Stimulated activated CD4-positive, alpha-beta T cell treated with anti-CD3 and anti-CD28 coated beads, Interleukin-12 subunit alpha, Interleukin-12 subunit beta, amount 100 ng/mL, for 48 hours (primary cell): ENCODE data around the gene UBE2F.
"Not testable (repeated sequence)": the region's sequence is repeated elsewhere in the genome, so short reads cannot be mapped to it uniquely, and the experiment has no call there.

Experiments used
- DNase-seq, 3 donors: peaks; one replicate each; pipeline ENCODE4 v3.0.0-alpha.2; 2020; ENCODE audit warnings: low read depth in 2 of 3, low spot score in 1 of 3

UBE2F gene

DNA sequence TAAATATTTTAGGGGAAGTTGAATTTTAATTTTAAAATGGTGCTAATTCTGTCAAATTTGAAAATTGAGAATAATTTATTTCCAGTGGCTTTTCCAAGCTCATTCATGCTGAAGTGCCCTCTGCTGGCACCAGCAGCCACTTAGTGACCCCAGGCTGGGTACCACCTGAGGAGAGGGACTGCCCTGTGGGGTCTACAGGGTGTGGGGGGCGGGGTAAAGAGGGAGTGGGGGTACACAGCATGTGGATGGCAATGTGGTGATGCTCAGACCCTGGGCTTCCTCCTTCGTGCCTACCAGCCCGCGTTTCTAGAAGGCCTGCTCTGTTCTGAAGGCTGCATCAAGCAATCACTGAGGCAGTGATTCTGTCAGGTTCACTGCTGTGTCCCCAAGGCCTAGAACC lies 48.9 kb downstream of the UBE2F start:
- DNase-seq: no peak

DNA sequence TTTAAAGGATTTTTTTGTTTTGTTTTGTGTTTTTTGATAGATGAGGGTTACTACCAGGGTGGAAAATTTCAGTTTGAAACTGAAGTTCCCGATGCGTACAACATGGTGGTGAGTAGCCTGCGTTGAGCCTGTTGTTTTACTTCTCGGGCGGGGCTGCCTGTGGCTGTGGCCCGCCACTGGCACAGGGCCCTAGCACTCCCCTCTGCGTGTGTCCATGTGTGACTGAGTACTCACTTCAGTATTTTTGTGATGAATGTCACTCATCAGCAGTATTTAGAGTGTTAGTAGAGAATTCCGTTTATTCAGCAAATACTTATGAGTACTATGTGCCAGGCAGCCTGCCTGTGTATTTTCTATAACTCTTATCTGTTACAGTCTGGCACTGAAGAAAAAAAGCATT lies 49.7 kb downstream of the UBE2F start:
- DNase-seq: no peak

DNA sequence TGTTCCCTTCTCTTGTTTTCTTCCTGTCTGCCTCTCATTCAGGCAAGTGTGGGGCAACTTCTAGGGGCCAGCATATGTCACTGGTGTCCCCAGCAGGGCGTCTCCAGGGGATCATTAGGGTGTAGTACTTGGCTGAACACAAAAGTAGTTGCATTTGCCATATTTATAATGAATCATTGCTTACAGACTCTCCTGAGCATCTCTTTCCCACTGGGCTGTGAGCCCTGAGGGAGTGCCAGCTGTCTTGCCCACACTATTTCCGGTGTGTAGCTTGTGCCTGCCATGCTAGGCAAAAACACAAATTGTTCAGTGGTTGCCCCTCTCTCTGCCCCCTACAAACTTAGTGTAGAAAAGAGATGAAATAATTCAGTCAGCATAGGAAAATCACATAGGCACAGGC lies 53.1 kb downstream of the UBE2F start:
- no peak for DNase-seq

DNA sequence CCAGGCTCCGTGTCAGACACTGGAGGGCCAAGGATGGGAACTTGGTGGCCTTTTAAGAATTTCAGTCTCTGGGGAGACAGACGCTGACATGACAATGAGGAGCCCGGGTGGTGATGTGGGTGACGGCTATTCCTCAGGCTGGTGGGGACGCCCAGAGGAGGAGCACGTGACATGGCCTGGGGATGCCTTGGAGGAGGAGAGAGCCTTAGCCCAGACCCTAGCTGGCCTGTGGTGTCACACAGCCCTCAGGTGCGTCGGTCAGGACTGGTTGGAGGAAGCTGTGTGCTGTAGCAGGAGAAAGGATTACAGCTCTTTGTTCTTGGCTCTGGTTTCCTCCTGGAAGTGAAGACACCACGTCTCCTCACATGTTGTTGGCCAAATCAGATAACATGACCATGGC lies 54.0 kb downstream of the UBE2F start:
- no peak for DNase-seq

DNA sequence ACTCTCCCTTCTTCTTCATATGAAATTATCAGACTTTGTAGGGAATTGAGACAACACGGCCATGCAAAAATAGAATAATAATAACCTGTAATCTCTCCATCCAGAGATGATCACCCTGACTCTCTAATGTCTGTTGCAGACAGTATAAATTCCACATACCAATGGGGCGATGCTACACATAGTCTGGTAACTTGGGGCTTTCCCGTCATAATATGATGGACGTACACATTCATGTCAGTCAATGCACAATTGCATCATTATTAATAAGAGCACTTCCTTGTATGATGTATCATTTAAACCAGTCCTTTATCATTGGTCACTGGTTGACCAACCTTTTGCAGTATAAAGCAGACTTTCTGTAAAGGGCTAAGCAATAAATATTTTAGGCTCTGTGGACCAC lies 54.5 kb downstream of the UBE2F start:
- DNase-seq: no peak

DNA sequence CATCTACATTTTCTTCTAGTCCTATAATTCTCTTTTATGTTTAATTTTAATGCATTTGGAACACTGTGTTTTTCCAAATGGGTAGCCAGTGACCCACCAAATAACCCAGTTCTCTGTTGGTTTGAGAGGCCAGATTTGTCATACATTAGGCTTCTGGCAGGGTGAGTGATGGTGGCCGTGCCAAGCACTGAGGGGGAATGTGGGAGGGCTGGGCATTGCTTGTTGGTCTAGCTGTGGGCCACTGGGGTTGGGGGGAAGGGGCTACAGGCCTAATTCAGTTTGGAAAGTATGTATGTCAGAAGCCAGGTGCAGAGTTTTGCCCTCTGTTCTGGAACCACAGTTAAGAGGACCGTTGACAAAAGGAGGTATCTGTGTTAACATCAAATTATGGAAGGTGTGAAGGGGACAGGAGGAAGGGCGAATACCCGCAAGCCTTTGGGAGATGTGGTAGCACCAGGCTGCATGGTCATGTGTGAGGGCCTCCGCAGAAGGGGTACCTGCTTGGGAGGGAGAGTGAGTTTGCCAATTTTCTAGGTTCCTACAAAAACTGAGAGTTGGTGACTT lies 55.9 kb downstream of the UBE2F start:
- no peak for DNase-seq

DNA sequence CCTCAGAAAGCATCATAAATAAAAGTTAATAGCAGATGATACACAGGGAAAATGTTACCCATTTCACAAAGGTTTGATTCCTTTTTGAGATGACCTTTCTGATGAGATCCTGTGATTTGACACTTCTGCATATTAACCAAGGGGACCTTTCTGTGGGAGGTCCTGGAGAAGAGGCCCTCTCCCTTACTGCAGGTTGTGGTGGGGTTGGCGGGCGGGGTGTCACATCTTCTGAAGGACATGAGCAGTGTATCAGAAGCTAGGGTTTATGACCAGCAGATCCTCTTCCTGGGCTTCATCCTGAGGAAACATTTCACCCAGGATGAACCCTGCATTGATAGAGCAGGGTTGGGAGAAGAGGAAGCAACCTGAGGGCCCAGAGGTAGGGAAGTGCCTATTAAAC lies 56.8 kb downstream of the UBE2F start:
- no peak for DNase-seq

DNA sequence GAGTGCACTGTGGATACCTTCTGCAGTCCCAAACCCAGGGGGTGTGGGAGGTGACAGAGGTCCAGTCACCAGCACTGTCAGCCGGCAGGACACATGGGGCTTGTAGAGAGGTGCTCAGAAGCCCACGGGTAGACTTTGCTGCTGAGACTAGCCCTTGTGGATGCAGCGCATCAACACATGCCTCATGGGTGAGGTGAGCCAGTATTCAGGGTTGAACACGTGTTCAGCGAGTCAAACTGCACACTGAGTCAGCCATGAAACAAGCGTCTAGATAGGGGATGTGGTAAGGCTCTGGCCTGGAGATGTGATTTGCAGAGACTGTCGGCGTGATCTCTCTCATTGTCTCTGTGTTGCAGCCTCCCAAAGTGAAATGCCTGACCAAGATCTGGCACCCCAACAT lies 58.2 kb downstream of the UBE2F start:
- DNase-seq: peak; percentile 11 to 56 (median 37)

DNA sequence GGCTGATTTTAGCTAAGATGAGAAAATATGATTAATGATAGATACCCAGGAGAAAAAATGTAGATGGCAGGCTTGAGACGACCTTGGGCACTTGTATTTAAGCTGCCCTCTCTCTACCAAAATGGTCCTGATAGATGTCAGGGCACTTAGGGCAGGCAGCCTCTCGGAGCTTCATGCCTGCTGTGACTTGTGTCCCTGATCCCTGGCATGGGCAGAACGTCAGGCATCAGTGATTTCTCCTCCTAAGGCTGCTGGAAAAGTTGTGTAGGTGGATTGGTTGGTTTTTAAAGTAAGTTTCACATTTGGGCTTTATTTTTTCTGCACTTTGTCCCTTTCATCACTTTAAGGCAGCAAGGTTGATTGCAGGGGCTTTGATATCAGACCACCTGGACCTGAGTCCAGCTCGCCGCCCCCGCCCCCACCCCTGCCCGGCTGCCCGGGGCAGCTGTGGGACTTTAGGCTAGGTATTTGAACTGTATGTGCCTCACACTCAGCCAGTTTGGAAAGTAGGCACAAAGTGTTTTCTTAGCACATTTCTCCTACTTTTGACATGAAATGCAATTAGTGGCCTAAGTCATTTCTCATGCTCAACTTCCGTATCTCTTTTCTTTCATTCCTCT lies 59.0 kb downstream of the UBE2F start:
- no peak for DNase-seq

DNA sequence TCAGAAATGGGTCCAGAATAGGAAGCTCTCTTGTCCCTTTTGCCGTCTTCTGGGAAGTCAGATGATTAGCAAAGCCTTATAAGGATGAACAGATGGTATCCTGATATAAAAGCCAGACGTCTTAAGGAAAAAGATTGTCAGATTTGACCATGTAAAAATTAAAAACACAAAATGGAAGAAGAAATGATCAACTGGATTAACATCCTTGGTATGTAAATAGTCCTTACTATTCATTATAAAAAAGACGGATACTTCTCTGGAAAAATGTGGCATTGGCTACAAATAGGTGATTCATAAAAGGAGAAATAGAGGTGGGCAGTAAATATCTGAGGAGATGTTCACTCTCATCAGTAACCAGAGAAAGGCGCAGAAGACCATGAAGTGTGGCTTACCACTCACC lies 60.2 kb downstream of the UBE2F start:
- no peak for DNase-seq

DNA sequence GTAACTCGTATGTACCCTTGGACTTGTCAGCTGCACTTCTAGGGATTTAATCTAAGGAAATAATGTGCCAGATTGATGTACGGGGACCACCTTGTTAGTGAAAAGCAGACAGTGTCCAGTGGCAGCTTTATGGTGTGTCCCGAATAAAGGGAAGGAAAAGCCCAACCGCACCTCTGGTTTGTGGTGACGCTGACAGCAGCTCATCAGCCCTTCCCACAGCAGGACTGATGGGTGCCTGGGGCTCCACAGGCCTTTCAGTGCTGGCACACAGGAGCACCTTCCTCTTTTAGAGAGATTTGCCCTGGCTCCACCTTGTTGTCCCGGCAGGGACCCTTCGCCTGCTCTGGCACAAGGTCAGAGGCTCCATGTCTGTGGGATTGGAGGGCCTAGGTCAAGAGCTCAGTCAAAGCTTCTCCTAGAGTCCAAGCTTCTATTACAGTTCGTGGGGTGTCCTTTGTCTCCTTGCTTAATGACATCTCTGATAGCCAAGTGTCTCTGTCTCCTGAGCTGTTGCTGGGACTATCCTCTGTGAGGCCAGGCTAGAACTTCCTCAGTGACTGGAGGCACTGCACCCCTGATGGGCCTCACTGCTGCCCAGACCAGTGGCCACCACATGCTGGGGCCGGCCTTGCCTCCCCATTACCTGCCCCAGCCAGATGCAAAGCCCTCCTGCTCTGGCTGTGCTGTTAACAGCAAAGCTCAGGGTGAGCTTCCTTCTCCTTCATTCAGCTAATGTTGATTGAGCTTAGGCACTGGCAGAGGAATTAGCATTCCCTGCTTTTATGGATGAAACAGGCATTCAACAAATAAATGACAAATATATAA lies 61.0 kb downstream of the UBE2F start:
- DNase-seq: no peak

DNA sequence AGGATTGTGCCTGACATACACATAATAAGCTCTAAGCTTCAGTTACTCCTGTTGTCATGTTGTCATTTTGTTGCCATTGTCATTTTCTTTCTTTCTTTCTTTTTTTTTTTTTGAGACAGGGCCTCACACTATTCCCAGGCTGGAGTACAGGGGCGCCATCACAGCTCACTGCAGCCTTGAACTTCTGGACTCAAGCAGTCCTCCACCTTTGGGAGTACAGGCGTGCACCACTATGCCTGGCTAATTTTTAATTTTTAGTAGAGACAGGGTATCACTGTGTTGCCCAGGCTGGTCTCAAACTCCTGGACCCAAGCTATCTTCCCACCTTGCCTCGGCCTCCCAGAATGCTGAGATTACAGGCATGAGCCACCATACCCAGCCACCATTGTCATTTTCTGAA lies 63.0 kb downstream of the UBE2F start:
- no peak for DNase-seq

DNA sequence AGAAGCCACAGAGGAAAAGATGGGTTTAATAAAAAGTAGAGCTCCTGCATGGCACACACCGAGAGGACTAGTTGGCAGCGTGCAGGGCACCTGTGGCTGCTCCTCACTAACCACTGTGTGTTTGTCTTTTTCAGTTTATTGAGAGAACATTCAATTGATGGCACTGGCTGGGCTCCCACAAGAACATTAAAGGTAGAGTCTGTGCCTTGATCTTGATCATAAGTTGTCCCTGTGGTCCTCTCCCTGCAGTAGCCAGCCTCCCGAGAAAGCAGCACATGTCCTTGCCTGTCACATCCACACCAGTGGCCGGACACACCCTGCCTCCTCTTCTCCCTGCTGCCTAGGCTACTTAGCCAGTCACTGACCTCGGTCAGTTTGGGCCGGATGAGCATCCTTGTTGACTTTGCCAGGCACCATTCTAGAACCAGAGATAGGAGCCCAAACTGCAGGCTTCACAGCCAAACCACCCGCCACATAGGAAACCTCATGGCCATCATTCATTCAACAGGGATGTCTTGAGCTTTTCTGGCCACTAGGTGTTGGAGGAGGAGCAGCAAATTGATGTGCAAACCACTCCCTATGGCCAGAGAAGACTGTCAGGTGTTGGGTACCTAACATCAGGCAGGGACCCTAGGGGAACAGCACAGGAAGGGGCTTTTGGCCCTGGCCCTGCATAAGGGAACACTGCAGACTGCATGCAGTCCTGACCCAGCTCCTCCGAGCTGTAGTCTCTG lies 63.8 kb downstream of the UBE2F start:
- no peak for DNase-seq

DNA sequence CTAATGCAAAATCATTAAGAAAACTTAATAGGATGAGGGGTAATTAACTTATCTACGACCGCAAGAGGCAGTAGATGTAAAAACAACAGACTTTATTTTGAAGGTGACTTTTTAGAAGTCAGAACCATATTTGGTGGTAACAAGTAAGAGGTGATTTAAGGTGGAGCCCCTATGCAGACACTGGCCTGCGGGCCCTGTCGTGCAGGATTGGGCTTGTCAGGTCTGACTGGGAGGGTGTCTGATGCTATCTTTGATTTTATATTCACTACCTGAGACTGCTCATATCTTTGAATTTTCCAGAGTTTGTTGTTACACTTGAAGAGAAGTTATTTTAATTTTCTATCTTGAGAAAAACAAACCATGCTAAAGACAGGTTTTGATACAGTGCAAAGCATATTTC lies 64.9 kb downstream of the UBE2F start:
- no peak for DNase-seq

DNA sequence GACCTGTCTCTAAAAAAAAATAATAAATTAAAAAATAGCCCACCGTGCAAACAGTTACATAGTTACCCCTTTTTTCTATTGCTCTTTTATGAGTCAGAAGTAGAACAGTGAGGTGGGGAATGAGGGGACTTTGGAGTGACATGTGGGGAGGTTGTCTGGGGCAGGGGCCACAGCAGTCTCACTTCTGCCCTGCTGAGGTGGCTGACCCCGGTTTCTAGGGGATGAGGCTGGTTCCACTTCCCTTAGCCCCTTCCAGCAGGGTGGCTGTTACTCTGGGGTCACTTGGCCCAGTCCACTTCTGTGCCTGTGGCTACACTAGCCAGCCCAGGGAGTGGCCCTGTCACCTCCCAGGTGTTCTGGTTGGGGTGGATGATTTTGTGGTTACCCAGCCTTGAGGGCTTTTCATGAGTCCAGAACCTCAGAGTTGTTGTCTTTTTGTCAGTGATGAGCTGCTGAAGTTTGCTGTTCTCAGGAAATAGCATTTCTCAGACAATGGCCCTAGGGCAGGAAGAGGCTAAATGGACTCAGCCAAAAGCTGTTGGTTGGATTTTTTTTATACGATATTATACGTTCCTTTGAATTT lies 66.0 kb downstream of the UBE2F start:
- no peak for DNase-seq

DNA sequence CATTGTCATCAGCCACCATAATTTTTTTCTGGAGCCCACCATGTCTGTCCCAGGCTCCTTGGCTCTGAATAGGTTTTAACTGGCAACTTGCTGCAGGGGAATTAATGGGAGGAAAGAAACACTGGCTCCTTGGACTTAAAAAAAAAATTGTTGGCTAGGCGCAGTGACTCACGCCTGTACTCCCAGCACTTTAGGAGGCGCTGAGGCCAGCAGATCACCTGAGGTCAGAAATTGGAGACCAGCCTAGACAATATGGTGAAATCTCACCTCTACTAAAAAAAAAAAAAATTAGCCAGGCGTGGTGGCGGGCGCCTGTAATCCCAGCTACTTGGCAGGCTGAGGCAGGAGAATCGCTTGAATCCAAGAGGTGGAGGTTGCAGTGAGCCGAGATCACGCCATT lies 67.2 kb downstream of the UBE2F start:
- not testable (repeated sequence) for DNase-seq

DNA sequence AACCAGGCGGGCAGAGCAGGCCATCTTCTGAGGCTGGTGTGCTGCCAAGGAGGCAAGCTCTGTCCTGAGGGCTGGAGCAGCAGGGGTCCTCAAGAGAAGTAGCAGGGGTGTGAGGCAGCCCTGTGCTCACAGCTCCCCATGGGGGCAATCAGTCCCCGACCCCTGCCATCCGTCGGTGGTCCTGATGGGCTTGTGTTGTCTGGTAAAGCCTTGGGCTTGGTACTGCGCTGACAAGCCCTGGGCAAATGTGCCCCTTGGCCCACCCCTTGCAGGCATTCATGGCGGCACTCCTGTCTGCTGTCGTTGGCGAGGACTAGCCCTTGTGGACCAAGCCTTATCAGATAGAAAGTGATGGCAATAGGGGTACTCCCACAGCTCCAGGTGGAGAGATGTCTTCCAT lies 71.4 kb downstream of the UBE2F start:
- DNase-seq: no peak

DNA sequence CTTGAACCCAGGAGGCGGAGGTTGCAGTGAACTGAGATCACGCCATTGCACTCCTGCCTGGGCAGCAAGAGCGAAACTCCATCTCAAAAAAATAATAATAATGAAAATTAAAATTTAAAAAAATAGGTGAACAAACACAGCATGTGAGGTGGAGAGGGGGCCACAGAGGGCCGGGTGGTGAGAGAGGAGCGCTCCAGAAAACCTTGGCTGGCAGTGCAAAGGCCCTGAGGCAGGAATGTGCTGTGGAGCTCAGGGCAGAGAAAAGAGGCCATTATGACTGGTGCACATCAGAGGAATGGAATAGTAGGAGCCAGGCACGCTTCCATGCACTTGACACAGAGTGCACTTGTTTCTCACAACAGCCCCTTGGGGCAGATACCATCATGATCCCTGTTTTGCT lies 72.3 kb downstream of the UBE2F start:
- DNase-seq: no peak

DNA sequence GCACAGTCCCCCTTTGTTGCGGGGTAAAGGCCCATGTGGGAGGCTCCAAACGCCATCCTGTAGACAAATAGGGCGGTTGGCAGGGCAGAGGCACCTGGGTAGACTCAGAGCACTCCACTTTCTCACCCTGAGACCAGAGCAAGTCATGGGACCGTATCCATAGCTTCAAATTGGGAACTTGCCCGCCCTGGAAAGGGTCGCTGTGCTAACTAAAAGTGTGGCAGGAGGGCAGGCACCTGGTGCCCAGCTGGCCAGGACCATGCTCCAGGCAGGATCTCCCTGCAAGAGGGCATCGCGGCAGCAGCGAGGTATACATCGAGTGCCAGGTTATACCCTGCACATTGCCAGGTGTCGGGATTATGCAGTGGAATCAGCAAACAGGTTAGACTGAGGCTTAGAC lies 73.2 kb downstream of the UBE2F start:
- no peak for DNase-seq

DNA sequence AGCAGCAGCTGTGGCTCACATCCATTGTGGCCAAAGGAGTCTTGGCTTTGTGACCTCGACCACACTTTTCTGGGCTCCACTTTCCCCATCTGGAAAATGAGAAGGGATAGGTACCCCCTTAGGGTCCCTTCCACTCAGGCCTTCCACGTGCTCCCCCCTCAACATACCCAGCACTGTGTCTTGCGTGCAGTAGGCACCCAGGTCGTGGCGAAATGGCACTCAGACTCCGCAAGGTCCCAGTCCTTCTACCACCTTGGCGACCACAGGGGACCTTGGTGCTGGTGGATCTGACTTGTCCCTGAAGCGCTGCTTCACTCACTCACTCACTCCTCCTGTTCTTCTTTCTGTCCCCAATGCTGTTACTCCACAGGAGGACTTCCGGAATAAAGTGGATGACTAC lies 74.1 kb downstream of the UBE2F start:
- no peak for DNase-seq

DNA sequence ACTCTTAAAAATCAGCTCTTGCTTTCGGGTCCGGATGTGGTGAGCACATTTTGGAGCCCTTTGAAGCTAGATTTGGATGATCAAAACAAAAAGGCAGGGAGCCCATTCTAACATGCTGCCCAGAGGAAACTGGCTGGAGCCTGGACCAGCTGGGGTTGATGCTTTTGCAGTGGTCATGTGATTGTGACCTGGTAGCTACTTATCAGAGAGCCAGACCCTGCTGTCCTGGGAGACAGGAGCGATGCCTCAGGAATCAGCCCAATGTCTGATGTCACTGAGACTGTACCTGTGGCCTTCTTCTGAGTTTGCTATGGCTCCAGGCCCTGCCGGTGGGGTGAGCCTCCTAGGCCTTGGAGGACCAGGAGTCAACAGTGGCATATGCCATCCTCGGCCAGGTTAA lies 75.3 kb downstream of the UBE2F start:
- no peak for DNase-seq
